Measurements from ENCODE around the gene MGST2.
A peak's percentile ranks its signal among the peaks of the same experiment; 100 is the strongest.

MGST2 gene

GRCh38 chr4:139654516-139654915, 11.1 kb upstream of the MGST2 start:
- no peak overlapping the region for H3K4me3 ChIP-seq
- H3K4me1 ChIP-seq, result peaks cover 3% of the 10 kb centered on the region
- DNase-seq (ENCODE audit: low spot score in 2 of 2), result no peak
- no peaks in the 10 kb centered on the region for H3K27me3 ChIP-seq (ENCODE audit: low read depth)
- in situ Hi-C loops (cut with MboI; ENCODE audit: low sequenced_read_pairs), result loop anchor here (10.0 kb wide), 3 partner anchors 50 to 600 kb away; no protein-coding TSS in a partner anchor
- no peaks in the 10 kb centered on the region for H3K9me3 ChIP-seq
- H3K36me3 ChIP-seq (replicated peaks), result no peaks in the 10 kb centered on the region

- no peaks in the 10 kb centered on the region for H3K9me3 ChIP-seq
- H3K27me3 ChIP-seq (ENCODE audit: low read depth), result no peaks in the 10 kb centered on the region
- no peaks in the 10 kb centered on the region for H3K36me3 ChIP-seq (replicated peaks)
- H3K4me3 ChIP-seq, result no peak overlapping the region
- in situ Hi-C loops (cut with MboI; ENCODE audit: low sequenced_read_pairs), result loop anchor here (10.0 kb wide), 3 partner anchors 50 to 600 kb away; no protein-coding TSS in a partner anchor
- DNase-seq (ENCODE audit: low spot score in 2 of 2), result peak in 1 of 2 experiments; percentile 23
- peaks cover 3% of the 10 kb centered on the region for H3K4me1 ChIP-seq
Measured at GRCh38 chr4:139655116-139655515, 10.5 kb upstream of the MGST2 start.

GRCh38 chr4:139656614-139657486, 8.8 kb upstream of the MGST2 start:
- H3K4me3 ChIP-seq, result no peak overlapping the region
- DNase-seq (ENCODE audit: low spot score in 2 of 2), result peak; percentile 75 to 80

GRCh38 chr4:139658185-139658584, 7.4 kb upstream of the MGST2 start:
- Histone ChIP-seq H3K36me3 (replicated peaks) (no peaks in the 10 kb centered on the region), H3K4me3 (no peak overlapping the region), H3K4me1 (peaks cover 3% of the 10 kb centered on the region), H3K27me3 (ENCODE audit: low read depth) (no peaks in the 10 kb centered on the region), H3K9me3 (no peaks in the 10 kb centered on the region)
- no peak for DNase-seq (ENCODE audit: low spot score in 2 of 2)
- in situ Hi-C loops (cut with MboI; ENCODE audit: low sequenced_read_pairs), result loop anchor here (10.0 kb wide), 3 partner anchors 53 to 597 kb away; no protein-coding TSS in a partner anchor

More at GRCh38 chr4:139656614-139657486, 8.8 kb upstream of the MGST2 start:
- H3K9me3 ChIP-seq, result no peaks in the 10 kb centered on the region
- no peaks in the 10 kb centered on the region for H3K36me3 ChIP-seq (replicated peaks)
- in situ Hi-C loops (cut with MboI; ENCODE audit: low sequenced_read_pairs), result loop anchor here (10.0 kb wide), 3 partner anchors 52 to 598 kb away; no protein-coding TSS in a partner anchor
- no peaks in the 10 kb centered on the region for H3K27me3 ChIP-seq (ENCODE audit: low read depth)
- no peaks in the 10 kb centered on the region; the same call in 1 of the 2 replicates for H3K4me1 ChIP-seq

GRCh38 chr4:139658586-139659382, 6.8 kb upstream of the MGST2 start:
- H3K36me3 ChIP-seq (replicated peaks), result no peaks in the 10 kb centered on the region
- H3K9me3 ChIP-seq, result no peaks in the 10 kb centered on the region
- DNase-seq (ENCODE audit: low spot score in 2 of 2), result no peak
- no peaks in the 10 kb centered on the region for H3K27me3 ChIP-seq (ENCODE audit: low read depth)
- H3K4me1 ChIP-seq, result peaks cover 3% of the 10 kb centered on the region
- in situ Hi-C loops (cut with MboI; ENCODE audit: low sequenced_read_pairs), result loop anchor here (10.0 kb wide), 3 partner anchors 54 to 596 kb away; no protein-coding TSS in a partner anchor
- no peak overlapping the region for H3K4me3 ChIP-seq

- DNase-seq (ENCODE audit: low spot score in 2 of 2), result no peak
- no peaks in the 10 kb centered on the region for H3K9me3 ChIP-seq
- in situ Hi-C loops (cut with MboI; ENCODE audit: low sequenced_read_pairs), result loop anchor here (10.0 kb wide), 3 partner anchors 55 to 595 kb away; no protein-coding TSS in a partner anchor
- H3K4me1 ChIP-seq, result peaks cover 3% of the 10 kb centered on the region
- no peaks in the 10 kb centered on the region for H3K36me3 ChIP-seq (replicated peaks)
- H3K4me3 ChIP-seq, result no peak overlapping the region
- H3K27me3 ChIP-seq (ENCODE audit: low read depth), result no peaks in the 10 kb centered on the region
Measured at GRCh38 chr4:139659735-139660424, 5.7 kb upstream of the MGST2 start.

GRCh38 chr4:139660568-139661043, 5.0 kb upstream of the MGST2 start:
- peaks cover 7% of the 10 kb centered on the region for H3K4me1 ChIP-seq
- no peaks in the 10 kb centered on the region for H3K9me3 ChIP-seq
- DNase-seq (ENCODE audit: low spot score in 2 of 2), result no peak
- H3K4me3 ChIP-seq, result no peak overlapping the region
- no peaks in the 10 kb centered on the region for H3K36me3 ChIP-seq (replicated peaks)
- H3K27me3 ChIP-seq (ENCODE audit: low read depth), result no peaks in the 10 kb centered on the region
- in situ Hi-C loops (cut with MboI; ENCODE audit: low sequenced_read_pairs), result no loop called here

- in situ Hi-C loops (cut with MboI; ENCODE audit: low sequenced_read_pairs), result no loop called here
- H3K4me1 ChIP-seq, result peaks cover 29% of the 10 kb centered on the region
- no peaks in the 10 kb centered on the region for H3K9me3 ChIP-seq
- DNase-seq (ENCODE audit: low spot score in 2 of 2), result no peak
- H3K4me3 ChIP-seq, result no peak overlapping the region
- H3K36me3 ChIP-seq (replicated peaks), result no peaks in the 10 kb centered on the region
- H3K27me3 ChIP-seq (ENCODE audit: low read depth), result no peaks in the 10 kb centered on the region
Measured at GRCh38 chr4:139663561-139664138, 2.0 kb upstream of the MGST2 start.

- Histone ChIP-seq H3K4me1 (peaks cover 29% of the 10 kb centered on the region), H3K4me3 (no peak overlapping the region), H3K9me3 (no peaks in the 10 kb centered on the region), H3K36me3 (replicated peaks) (no peaks in the 10 kb centered on the region), H3K27me3 (ENCODE audit: low read depth) (no peaks in the 10 kb centered on the region)
- no peak for DNase-seq (ENCODE audit: low spot score in 2 of 2)
- in situ Hi-C loops (cut with MboI; ENCODE audit: low sequenced_read_pairs), result no loop called here
Measured at GRCh38 chr4:139664442-139664841, 1.2 kb upstream of the MGST2 start.

- Histone ChIP-seq H3K9me3 (no peaks in the 10 kb centered on the region), H3K4me1 (peaks cover 29% of the 10 kb centered on the region), H3K4me3 (peak overlapping the region; percentile 31), H3K27me3 (ENCODE audit: low read depth) (no peaks in the 10 kb centered on the region), H3K36me3 (replicated peaks) (no peaks in the 10 kb centered on the region)
- in situ Hi-C loops (cut with MboI; ENCODE audit: low sequenced_read_pairs), result no loop called here
- DNase-seq (ENCODE audit: low spot score in 2 of 2), result peak in 1 of 2 experiments; percentile 39
Measured at GRCh38 chr4:139665079-139665689, 435 bp upstream of the MGST2 start.

GRCh38 chr4:139666735-139667281, 1.2 kb downstream of the MGST2 start:
- peak overlapping the region; percentile 31 for H3K4me3 ChIP-seq

GRCh38 chr4:139668036-139668435, 2.4 kb downstream of the MGST2 start:
- Histone ChIP-seq H3K4me1 (peaks cover 26% of the 10 kb centered on the region), H3K9me3 (no peaks in the 10 kb centered on the region), H3K27me3 (ENCODE audit: low read depth) (no peaks in the 10 kb centered on the region), H3K4me3 (no peak overlapping the region), H3K36me3 (replicated peaks) (no peaks in the 10 kb centered on the region)
- in situ Hi-C loops (cut with MboI; ENCODE audit: low sequenced_read_pairs), result no loop called here
- no peak for DNase-seq (ENCODE audit: low spot score in 2 of 2)

More at GRCh38 chr4:139666735-139667281, 1.2 kb downstream of the MGST2 start:
- peaks cover 29% of the 10 kb centered on the region for H3K4me1 ChIP-seq
- in situ Hi-C loops (cut with MboI; ENCODE audit: low sequenced_read_pairs), result no loop called here
- H3K27me3 ChIP-seq (ENCODE audit: low read depth), result no peaks in the 10 kb centered on the region
- H3K36me3 ChIP-seq (replicated peaks), result no peaks in the 10 kb centered on the region
- DNase-seq (ENCODE audit: low spot score in 2 of 2), result peak; percentile 64 to 69
- H3K9me3 ChIP-seq, result no peaks in the 10 kb centered on the region

Measured in HAP-1 (cell line).